HL-60 (cell line): ENCODE measurements around the gene ZNF486.

ENCODE experiments used
- GABPA ChIP-seq: IDR thresholded peaks from 2 replicates; pipeline ENCODE4 v1.6.1; 2012; ENCODE audit warnings: low read depth
- POLR2AphosphoS5 ChIP-seq: IDR thresholded peaks from 2 replicates; pipeline ENCODE4 v1.6.1; 2012; ENCODE audit warnings: low read depth
- SPI1 ChIP-seq: IDR thresholded peaks from 2 replicates; pipeline ENCODE4 v1.6.1; 2012; ENCODE audit warnings: low read depth, mild to moderate bottlenecking, borderline replicate concordance
- TF ChIP-seq, protein P1 (sequence below): IDR thresholded peaks from one replicate; pipeline ENCODE4 v1.5.1; 2011; ENCODE audit warnings: low read length, control low read depth, inconsistent platforms; ENCODE audit not compliant: insufficient read depth
- TF ChIP-seq, protein P2 (sequence below): IDR thresholded peaks from 2 replicates; pipeline ENCODE4 v1.6.1; 2012; ENCODE audit warnings: low read depth; ENCODE audit not compliant: insufficient replicate concordance

DNA sequence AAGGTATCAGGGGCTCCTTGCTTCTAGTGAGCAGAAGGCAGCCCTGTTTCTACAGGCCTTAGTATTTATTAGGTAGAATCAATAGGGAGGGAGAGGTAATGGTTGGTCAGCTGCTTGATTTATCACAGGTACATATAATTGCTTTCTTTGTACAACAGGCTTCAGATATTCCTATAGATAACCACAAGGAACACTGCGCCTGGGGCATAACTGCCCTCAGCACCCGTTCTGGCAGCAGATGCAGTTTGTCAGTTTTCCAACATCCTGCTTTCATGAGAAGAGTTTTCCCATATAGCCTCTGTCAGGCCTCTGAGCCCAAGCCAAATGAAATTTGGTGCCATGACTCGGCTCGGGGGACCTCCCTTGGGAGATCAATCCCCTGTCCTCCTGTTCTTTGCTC, 12.4 kb upstream of the ZNF486 start:
- TF ChIP-seq, protein P1, sequence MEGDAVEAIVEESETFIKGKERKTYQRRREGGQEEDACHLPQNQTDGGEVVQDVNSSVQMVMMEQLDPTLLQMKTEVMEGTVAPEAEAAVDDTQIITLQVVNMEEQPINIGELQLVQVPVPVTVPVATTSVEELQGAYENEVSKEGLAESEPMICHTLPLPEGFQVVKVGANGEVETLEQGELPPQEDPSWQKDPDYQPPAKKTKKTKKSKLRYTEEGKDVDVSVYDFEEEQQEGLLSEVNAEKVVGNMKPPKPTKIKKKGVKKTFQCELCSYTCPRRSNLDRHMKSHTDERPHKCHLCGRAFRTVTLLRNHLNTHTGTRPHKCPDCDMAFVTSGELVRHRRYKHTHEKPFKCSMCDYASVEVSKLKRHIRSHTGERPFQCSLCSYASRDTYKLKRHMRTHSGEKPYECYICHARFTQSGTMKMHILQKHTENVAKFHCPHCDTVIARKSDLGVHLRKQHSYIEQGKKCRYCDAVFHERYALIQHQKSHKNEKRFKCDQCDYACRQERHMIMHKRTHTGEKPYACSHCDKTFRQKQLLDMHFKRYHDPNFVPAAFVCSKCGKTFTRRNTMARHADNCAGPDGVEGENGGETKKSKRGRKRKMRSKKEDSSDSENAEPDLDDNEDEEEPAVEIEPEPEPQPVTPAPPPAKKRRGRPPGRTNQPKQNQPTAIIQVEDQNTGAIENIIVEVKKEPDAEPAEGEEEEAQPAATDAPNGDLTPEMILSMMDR = no peak
- TF ChIP-seq POLR2AphosphoS5 (no peak), GABPA (no peak), SPI1 (no peak)
- TF ChIP-seq, protein P2, sequence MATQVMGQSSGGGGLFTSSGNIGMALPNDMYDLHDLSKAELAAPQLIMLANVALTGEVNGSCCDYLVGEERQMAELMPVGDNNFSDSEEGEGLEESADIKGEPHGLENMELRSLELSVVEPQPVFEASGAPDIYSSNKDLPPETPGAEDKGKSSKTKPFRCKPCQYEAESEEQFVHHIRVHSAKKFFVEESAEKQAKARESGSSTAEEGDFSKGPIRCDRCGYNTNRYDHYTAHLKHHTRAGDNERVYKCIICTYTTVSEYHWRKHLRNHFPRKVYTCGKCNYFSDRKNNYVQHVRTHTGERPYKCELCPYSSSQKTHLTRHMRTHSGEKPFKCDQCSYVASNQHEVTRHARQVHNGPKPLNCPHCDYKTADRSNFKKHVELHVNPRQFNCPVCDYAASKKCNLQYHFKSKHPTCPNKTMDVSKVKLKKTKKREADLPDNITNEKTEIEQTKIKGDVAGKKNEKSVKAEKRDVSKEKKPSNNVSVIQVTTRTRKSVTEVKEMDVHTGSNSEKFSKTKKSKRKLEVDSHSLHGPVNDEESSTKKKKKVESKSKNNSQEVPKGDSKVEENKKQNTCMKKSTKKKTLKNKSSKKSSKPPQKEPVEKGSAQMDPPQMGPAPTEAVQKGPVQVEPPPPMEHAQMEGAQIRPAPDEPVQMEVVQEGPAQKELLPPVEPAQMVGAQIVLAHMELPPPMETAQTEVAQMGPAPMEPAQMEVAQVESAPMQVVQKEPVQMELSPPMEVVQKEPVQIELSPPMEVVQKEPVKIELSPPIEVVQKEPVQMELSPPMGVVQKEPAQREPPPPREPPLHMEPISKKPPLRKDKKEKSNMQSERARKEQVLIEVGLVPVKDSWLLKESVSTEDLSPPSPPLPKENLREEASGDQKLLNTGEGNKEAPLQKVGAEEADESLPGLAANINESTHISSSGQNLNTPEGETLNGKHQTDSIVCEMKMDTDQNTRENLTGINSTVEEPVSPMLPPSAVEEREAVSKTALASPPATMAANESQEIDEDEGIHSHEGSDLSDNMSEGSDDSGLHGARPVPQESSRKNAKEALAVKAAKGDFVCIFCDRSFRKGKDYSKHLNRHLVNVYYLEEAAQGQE = no peak
